DND-41 (cell line): ENCODE data around the gene SPRY4.
A peak's percentile ranks its signal among the peaks of the same experiment; 100 is the strongest.

Source experiments
- ATAC-seq: fragments of 200-7000 bp; cut with Tn5 transposase; 3 replicates; pipeline ENCODE4 v1.9.1; 2021; ENCODE audit warnings: low read depth; ENCODE audit not compliant: insufficient read depth
- DNase-seq: peaks from one replicate; pipeline ENCODE4 v3.0.0-alpha.2; 2020
- H2AFZ ChIP-seq: 2 replicates; pipeline ENCODE4 v1.6.0; 2012; ENCODE audit warnings: low read depth, low read length
- H3K27ac ChIP-seq: 2 replicates; pipeline ENCODE4 v1.5.1; 2012; ENCODE audit warnings: low read length, inconsistent platforms
- H3K27me3 ChIP-seq: fragments of 200-600 bp; sonication (generic); 2 replicates; pipeline ENCODE4 v1.6.0; 2012; ENCODE audit warnings: low read length, mild to moderate bottlenecking, inconsistent platforms; ENCODE audit not compliant: insufficient read depth, poor library complexity
- H3K36me3 ChIP-seq: 2 replicates; pipeline ENCODE4 v1.5.1; 2012; ENCODE audit warnings: low read length, inconsistent platforms; ENCODE audit not compliant: insufficient read depth
- H3K4me1 ChIP-seq: 2 replicates; pipeline ENCODE4 v1.5.1; 2012; ENCODE audit warnings: mild to moderate bottlenecking, low read length; ENCODE audit not compliant: insufficient read depth
- H3K4me2 ChIP-seq: 2 replicates; pipeline ENCODE4 v1.6.0; 2012; ENCODE audit warnings: mild to moderate bottlenecking, moderate library complexity, low read length, inconsistent platforms; ENCODE audit not compliant: insufficient read depth
- H3K4me3 ChIP-seq, 2 experiments: fragments of 200-600 bp in 1 of 2; shearing (Covaris generic) in 1 of 2; 2 replicates each; pipeline ENCODE4 v1.5.1; 2012 to 2016; ENCODE audit warnings: inconsistent platforms in 2 of 2, low read length in 2 of 2, mild to moderate bottlenecking in 2 of 2, low read depth in 1 of 2, moderate library complexity in 1 of 2
- H3K79me2 ChIP-seq: 2 replicates; pipeline ENCODE4 v1.6.0; 2012; ENCODE audit warnings: low read length, inconsistent platforms; ENCODE audit not compliant: insufficient read depth
- H3K9ac ChIP-seq: 2 replicates; pipeline ENCODE4 v1.6.0; 2012; ENCODE audit warnings: low read depth, mild to moderate bottlenecking, inconsistent platforms, low read length, moderate library complexity
- H3K9me3 ChIP-seq: 2 replicates; pipeline ENCODE4 v1.5.1; 2012; ENCODE audit warnings: low read length, moderate library complexity, mild to moderate bottlenecking, inconsistent platforms; ENCODE audit not compliant: insufficient read depth, severe bottlenecking
- H4K20me1 ChIP-seq: 2 replicates; pipeline ENCODE4 v1.6.0; 2012; ENCODE audit warnings: low read length; ENCODE audit not compliant: insufficient read depth
- EZH2 ChIP-seq: IDR thresholded peaks from 3 replicates; pipeline ENCODE4 v1.6.1; 2012; ENCODE audit warnings: borderline replicate concordance, low read depth, mild to moderate bottlenecking, moderate library complexity, low read length, inconsistent platforms; ENCODE audit not compliant: severe bottlenecking
- TF ChIP-seq, protein P1 (sequence below): IDR thresholded peaks from 2 replicates; pipeline ENCODE4 v1.5.1; 2012; ENCODE audit warnings: borderline replicate concordance, low read length, moderate library complexity, mild to moderate bottlenecking; ENCODE audit not compliant: poor library complexity, severe bottlenecking; ENCODE audit errors: extremely low read depth

The SPRY4 gene

DNA sequence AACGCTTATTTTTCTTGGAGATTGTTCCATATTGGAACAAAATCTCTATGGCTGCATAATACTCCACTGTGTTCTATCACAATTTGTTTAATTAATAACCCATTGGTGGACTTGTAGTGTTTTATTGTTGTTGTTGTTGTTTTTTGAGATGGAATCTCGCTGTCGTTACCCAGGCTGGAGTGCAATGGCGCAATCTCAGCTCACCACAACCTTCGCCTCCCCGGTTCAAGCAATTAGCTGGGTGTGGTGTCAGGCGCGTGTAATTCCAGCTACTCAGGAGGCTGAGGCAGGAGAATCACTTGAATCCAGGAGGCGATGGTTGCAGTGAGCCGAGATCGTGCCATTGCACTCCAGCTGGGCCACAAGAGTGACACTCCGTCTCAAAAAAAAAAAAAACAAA is 38.7 kb downstream of the SPRY4 start:
- Histone ChIP-seq H3K4me2 (no peak overlapping the region), H3K27me3 (no peaks in the 10 kb centered on the region), H2AFZ (no peak overlapping the region), H4K20me1 (no peaks in the 10 kb centered on the region), H3K9ac (no peak overlapping the region), H3K36me3 (no peaks in the 10 kb centered on the region), H3K4me1 (peaks cover 16% of the 10 kb centered on the region), H3K79me2 (no peaks in the 10 kb centered on the region), H3K9me3 (no peaks in the 10 kb centered on the region), H3K27ac (no peak overlapping the region), H3K4me3 (no peak overlapping the region)
- ATAC-seq, result no peak
- TF ChIP-seq EZH2, result no peak
- TF ChIP-seq, protein P1, sequence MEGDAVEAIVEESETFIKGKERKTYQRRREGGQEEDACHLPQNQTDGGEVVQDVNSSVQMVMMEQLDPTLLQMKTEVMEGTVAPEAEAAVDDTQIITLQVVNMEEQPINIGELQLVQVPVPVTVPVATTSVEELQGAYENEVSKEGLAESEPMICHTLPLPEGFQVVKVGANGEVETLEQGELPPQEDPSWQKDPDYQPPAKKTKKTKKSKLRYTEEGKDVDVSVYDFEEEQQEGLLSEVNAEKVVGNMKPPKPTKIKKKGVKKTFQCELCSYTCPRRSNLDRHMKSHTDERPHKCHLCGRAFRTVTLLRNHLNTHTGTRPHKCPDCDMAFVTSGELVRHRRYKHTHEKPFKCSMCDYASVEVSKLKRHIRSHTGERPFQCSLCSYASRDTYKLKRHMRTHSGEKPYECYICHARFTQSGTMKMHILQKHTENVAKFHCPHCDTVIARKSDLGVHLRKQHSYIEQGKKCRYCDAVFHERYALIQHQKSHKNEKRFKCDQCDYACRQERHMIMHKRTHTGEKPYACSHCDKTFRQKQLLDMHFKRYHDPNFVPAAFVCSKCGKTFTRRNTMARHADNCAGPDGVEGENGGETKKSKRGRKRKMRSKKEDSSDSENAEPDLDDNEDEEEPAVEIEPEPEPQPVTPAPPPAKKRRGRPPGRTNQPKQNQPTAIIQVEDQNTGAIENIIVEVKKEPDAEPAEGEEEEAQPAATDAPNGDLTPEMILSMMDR, result no peak
- no peak for DNase-seq

- Histone ChIP-seq H3K27ac (0 out of 2 replicates have a peak overlapping the region, but pooled peaks have one; percentile 1), H3K9ac (no peak overlapping the region), H3K27me3 (no peaks in the 10 kb centered on the region), H2AFZ (no peak overlapping the region), H3K4me2 (no peak overlapping the region), H3K4me3 (no peak overlapping the region), H3K79me2 (no peaks in the 10 kb centered on the region), H3K9me3 (no peaks in the 10 kb centered on the region), H3K36me3 (no peaks in the 10 kb centered on the region), H3K4me1 (peaks cover 13% of the 10 kb centered on the region), H4K20me1 (no peaks in the 10 kb centered on the region)
- TF ChIP-seq, protein P1, result no peak
- no peak for TF ChIP-seq EZH2
- ATAC-seq (peak; percentile 67), DNase-seq (peak; percentile 23)
Observed at GRCh38 chr5:142283304-142283703, 41.5 kb downstream of the SPRY4 start.

DNA sequence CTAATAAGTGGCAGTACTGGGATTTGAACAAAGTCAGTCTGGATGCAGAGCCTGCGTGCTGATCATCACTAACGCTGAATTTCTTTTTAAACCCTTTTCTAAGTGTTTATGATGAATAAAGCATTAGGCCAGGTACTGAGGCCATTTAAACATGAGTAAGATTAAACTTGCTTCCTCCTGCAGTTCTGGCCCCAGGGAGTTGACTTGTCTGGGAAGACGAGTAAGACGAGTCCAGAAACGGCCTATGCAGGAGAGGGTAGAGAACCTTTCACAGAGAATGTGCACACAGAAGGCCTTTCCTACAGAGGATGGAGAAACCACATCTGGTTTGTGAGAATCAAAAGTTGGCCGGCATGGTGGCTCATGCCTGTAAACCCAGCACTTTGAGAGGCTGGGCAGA is 42.9 kb downstream of the SPRY4 start:
- no peak overlapping the region for H3K9ac ChIP-seq
- DNase-seq (no peak), ATAC-seq (no peak)
- H3K36me3 ChIP-seq, result no peaks in the 10 kb centered on the region
- no peak overlapping the region for H3K4me2 ChIP-seq
- TF ChIP-seq EZH2, result no peak
- TF ChIP-seq, protein P1, result no peak
- H3K9me3 ChIP-seq, result no peaks in the 10 kb centered on the region
- no peak overlapping the region for H3K4me3 ChIP-seq
- H3K4me1 ChIP-seq, result peaks cover 13% of the 10 kb centered on the region
- no peaks in the 10 kb centered on the region for H3K27me3 ChIP-seq
- no peak overlapping the region for H2AFZ ChIP-seq
- H3K79me2 ChIP-seq, result no peaks in the 10 kb centered on the region
- H4K20me1 ChIP-seq, result no peaks in the 10 kb centered on the region
- no peak overlapping the region for H3K27ac ChIP-seq

DNA sequence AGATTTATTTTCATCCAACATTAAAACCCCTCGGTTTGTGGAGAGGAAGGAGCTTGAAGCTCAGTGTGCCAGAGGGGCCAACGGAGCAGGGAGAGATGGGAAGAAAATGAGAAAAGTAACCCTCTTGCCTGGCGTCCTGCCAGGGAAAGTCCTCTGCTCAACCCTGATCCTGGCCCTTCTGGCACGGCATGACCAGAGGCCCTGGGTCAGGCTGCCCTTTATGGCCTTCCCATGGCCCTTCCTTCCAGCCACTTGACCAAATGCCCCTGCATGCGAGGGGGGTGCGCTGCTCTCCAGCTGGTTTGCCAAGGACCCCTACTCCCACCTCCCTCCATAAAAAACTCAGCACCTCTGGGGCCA is 43.8 kb downstream of the SPRY4 start:
- Histone ChIP-seq H3K27ac (no peak overlapping the region), H4K20me1 (no peaks in the 10 kb centered on the region), H3K79me2 (no peaks in the 10 kb centered on the region), H3K36me3 (no peaks in the 10 kb centered on the region), H2AFZ (no peak overlapping the region), H3K4me3 (no peak overlapping the region), H3K4me1 (peaks cover 13% of the 10 kb centered on the region), H3K4me2 (no peak overlapping the region), H3K9me3 (no peaks in the 10 kb centered on the region), H3K27me3 (no peaks in the 10 kb centered on the region), H3K9ac (no peak overlapping the region)
- ATAC-seq (no peak), DNase-seq (no peak)
- TF ChIP-seq EZH2, result no peak
- TF ChIP-seq, protein P1, result no peak
